ENCODE measurements around the gene MYH6.

- TF ChIP-seq POLR2A (IDR thresholded peaks at IDR 0.05) (no peak), CTCF (IDR thresholded peaks at IDR 0.05) (no peak), EP300 (IDR thresholded peaks at IDR 0.05; ENCODE audit: low read depth) (no peak)
Observed at GRCh38 chr14:23375527-23376251, 32.4 kb downstream of the MYH6 start.
